Measurements from ENCODE around the gene YY2.

Gene YY2

GRCh38 chrX:21843179-21843578 lies 12.6 kb upstream of the YY2 start:
- TF ChIP-seq, protein P1, sequence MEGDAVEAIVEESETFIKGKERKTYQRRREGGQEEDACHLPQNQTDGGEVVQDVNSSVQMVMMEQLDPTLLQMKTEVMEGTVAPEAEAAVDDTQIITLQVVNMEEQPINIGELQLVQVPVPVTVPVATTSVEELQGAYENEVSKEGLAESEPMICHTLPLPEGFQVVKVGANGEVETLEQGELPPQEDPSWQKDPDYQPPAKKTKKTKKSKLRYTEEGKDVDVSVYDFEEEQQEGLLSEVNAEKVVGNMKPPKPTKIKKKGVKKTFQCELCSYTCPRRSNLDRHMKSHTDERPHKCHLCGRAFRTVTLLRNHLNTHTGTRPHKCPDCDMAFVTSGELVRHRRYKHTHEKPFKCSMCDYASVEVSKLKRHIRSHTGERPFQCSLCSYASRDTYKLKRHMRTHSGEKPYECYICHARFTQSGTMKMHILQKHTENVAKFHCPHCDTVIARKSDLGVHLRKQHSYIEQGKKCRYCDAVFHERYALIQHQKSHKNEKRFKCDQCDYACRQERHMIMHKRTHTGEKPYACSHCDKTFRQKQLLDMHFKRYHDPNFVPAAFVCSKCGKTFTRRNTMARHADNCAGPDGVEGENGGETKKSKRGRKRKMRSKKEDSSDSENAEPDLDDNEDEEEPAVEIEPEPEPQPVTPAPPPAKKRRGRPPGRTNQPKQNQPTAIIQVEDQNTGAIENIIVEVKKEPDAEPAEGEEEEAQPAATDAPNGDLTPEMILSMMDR (IDR thresholded peaks at IDR 0.05; ENCODE audit: extremely low read depth, insufficient read depth, missing control alignments): no peak
- in situ Hi-C loops (cut with MboI; ENCODE audit: low pct_unique_long_range_greater_than_20kb, low sequenced_read_pairs, unreplicated experiment): no loop called here
- no peak for DNase-seq (ENCODE audit: low spot score)

GRCh38 chrX:21845096-21845495 lies 10.7 kb upstream of the YY2 start:
- DNase-seq (ENCODE audit: low spot score): no peak
- in situ Hi-C loops (cut with MboI; ENCODE audit: low pct_unique_long_range_greater_than_20kb, low sequenced_read_pairs, unreplicated experiment): no loop called here
- TF ChIP-seq, protein P1 (IDR thresholded peaks at IDR 0.05; ENCODE audit: extremely low read depth, insufficient read depth, missing control alignments): no peak

GRCh38 chrX:21847342-21847741 lies 8.4 kb upstream of the YY2 start:
- no peak for DNase-seq (ENCODE audit: low spot score)
- in situ Hi-C loops (cut with MboI; ENCODE audit: low pct_unique_long_range_greater_than_20kb, low sequenced_read_pairs, unreplicated experiment): no loop called here
- TF ChIP-seq, protein P1 (IDR thresholded peaks at IDR 0.05; ENCODE audit: extremely low read depth, insufficient read depth, missing control alignments): no peak

DNA sequence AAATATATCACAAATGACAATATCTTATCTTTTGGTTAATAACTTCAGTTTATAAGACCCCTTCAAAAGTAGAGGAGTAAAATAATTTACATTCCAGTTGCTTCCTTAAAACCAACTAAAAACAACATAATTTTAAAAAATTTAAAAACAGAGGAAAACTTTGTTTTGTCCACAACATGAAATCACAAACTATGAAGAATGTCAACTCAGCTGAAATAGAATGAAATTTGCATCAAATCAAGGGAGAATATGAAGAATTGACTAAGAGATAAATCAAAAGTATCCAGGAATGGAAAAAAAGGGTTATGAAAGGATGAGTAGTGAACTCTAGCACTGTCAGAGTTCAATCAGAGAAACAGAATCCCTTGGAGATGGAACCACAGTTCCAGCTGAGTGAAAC lies 2.2 kb upstream of the YY2 start:
- in situ Hi-C loops (cut with MboI; ENCODE audit: low pct_unique_long_range_greater_than_20kb, low sequenced_read_pairs, unreplicated experiment): no loop called here
- DNase-seq (ENCODE audit: low spot score): no peak
- TF ChIP-seq, protein P1 (IDR thresholded peaks at IDR 0.05; ENCODE audit: extremely low read depth, insufficient read depth, missing control alignments): no peak

- in situ Hi-C loops (cut with MboI; ENCODE audit: low pct_unique_long_range_greater_than_20kb, low sequenced_read_pairs, unreplicated experiment): no loop called here
- TF ChIP-seq, protein P1 (IDR thresholded peaks at IDR 0.05; ENCODE audit: extremely low read depth, insufficient read depth, missing control alignments): no peak
Observed at GRCh38 chrX:21856504-21856903, 717 bp downstream of the YY2 start.

DNA sequence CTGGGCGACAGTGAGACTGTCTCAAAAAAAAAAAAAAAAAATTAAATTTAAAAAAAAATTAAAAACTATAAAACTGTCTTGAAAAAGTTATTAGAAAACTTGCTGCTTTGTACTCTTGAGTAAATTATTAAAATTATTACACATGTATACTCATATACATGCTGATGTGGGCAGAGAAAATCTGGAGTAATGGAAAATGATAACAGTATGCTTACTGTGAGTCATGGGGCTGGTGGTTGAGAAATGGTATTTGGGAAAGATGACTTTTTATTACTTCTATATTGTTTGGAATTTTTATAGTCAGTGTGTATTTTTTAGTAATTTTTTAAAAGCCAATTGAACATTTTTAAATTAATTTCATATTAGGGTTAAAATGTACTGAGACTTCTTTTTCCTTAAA lies 7.5 kb downstream of the YY2 start:
- in situ Hi-C loops (cut with MboI; ENCODE audit: low pct_unique_long_range_greater_than_20kb, low sequenced_read_pairs, unreplicated experiment): no loop called here
- no peak for DNase-seq (ENCODE audit: low spot score)
- TF ChIP-seq, protein P1 (IDR thresholded peaks at IDR 0.05; ENCODE audit: extremely low read depth, insufficient read depth, missing control alignments): no peak

More at GRCh38 chrX:21856504-21856903, 717 bp downstream of the YY2 start:
- no peak for DNase-seq (ENCODE audit: low spot score)

GRCh38 chrX:21865436-21865835 lies 9.6 kb downstream of the YY2 start:
- TF ChIP-seq, protein P1 (IDR thresholded peaks at IDR 0.05; ENCODE audit: extremely low read depth, insufficient read depth, missing control alignments): no peak
- in situ Hi-C loops (cut with MboI; ENCODE audit: low pct_unique_long_range_greater_than_20kb, low sequenced_read_pairs, unreplicated experiment): no loop called here
- DNase-seq (ENCODE audit: low spot score): no peak

Measured in GM13977 (cell line).